AG09319 (cell line): ENCODE data around the gene SLC12A7.

Experiments
- DNase-seq: peaks from one replicate; pipeline ENCODE4 v3.0.0-alpha.2; 2010; ENCODE audit warnings: low read depth; ENCODE audit errors: extremely low read depth
- TF ChIP-seq, protein P1 (sequence below): IDR thresholded peaks from 2 replicates; pipeline ENCODE4 v1.5.1; 2011; ENCODE audit warnings: low read depth, mild to moderate bottlenecking, inconsistent platforms, low read length, moderate library complexity

The SLC12A7 gene

GRCh38 chr5:1012900-1013237 lies 99.0 kb downstream of the SLC12A7 start:
- TF ChIP-seq, protein P1, sequence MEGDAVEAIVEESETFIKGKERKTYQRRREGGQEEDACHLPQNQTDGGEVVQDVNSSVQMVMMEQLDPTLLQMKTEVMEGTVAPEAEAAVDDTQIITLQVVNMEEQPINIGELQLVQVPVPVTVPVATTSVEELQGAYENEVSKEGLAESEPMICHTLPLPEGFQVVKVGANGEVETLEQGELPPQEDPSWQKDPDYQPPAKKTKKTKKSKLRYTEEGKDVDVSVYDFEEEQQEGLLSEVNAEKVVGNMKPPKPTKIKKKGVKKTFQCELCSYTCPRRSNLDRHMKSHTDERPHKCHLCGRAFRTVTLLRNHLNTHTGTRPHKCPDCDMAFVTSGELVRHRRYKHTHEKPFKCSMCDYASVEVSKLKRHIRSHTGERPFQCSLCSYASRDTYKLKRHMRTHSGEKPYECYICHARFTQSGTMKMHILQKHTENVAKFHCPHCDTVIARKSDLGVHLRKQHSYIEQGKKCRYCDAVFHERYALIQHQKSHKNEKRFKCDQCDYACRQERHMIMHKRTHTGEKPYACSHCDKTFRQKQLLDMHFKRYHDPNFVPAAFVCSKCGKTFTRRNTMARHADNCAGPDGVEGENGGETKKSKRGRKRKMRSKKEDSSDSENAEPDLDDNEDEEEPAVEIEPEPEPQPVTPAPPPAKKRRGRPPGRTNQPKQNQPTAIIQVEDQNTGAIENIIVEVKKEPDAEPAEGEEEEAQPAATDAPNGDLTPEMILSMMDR = no peak
- no peak for DNase-seq

GRCh38 chr5:1012313-1012841 lies 99.5 kb downstream of the SLC12A7 start:
- TF ChIP-seq, protein P1 = no peak
- no peak for DNase-seq

DNA sequence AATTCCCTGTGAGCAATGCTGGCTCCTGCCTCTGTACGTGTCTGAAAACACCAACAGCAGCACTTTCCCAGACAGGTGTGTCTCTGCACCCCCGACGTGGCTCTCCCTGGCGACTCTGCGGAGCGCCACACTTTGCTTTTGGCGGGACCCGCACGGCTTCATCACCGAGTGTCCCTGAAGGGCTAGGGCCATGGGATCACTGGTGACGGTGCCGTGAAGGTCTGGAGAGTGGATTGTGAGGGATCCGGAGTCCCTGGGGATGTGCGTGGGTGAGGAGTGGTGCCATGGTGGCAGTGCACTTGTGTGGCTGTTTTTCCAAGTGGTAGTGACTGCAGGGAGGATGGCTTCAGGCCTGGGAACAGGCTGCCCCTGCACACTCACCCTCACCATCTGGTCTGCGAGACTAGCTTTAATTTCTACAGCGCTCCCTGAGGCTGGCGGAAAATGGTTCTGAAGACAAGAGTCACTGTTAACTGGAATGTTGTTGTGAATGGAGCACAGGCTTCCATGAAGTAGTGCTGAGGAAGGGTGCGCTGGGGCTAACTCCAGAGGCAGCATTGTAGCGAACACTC lies 100.0 kb downstream of the SLC12A7 start:
- DNase-seq = no peak
- TF ChIP-seq, protein P1 = no peak

DNA sequence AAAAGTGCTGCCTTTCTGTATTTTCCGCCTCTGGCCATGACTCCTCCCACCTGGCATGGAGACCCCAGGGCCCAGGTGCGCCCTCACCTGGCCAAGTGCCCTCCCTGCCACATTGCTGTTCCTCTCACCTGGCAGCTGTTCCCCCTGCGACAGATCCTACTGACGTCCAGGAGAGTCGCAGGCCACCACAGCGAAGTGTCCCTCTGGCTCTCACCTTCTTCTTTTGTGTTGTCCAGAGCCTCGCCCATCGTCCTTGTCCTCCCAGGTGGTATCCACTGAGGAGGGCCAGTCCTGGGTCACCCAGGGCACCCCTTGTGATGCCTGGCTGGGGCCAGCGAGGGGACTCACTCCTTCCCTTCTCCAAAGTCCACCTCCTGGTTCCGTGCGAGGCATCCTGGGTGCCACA lies 100.6 kb downstream of the SLC12A7 start:
- DNase-seq = no peak
- TF ChIP-seq, protein P1 = peak; percentile 10

GRCh38 chr5:1010641-1011046 lies 101.2 kb downstream of the SLC12A7 start:
- TF ChIP-seq, protein P1 = no peak
- no peak for DNase-seq

DNA sequence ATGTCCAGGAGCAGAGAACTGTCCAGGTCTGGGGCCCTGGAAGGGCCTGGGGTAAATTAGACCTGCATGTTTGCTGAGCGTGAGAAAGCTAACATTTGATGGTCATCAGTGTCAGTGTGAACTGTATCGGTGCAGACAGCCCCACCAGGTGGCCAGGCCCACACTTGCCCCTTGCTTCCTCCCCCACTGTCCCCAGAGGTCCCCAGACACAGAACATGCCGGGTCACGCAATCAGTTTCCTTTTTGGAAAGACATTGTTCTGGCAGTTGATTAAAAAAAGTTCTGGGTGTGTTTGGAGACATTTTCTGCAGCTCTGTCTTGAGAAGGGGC lies 101.7 kb downstream of the SLC12A7 start:
- TF ChIP-seq, protein P1 = peak; percentile 7
- DNase-seq = no peak

DNA sequence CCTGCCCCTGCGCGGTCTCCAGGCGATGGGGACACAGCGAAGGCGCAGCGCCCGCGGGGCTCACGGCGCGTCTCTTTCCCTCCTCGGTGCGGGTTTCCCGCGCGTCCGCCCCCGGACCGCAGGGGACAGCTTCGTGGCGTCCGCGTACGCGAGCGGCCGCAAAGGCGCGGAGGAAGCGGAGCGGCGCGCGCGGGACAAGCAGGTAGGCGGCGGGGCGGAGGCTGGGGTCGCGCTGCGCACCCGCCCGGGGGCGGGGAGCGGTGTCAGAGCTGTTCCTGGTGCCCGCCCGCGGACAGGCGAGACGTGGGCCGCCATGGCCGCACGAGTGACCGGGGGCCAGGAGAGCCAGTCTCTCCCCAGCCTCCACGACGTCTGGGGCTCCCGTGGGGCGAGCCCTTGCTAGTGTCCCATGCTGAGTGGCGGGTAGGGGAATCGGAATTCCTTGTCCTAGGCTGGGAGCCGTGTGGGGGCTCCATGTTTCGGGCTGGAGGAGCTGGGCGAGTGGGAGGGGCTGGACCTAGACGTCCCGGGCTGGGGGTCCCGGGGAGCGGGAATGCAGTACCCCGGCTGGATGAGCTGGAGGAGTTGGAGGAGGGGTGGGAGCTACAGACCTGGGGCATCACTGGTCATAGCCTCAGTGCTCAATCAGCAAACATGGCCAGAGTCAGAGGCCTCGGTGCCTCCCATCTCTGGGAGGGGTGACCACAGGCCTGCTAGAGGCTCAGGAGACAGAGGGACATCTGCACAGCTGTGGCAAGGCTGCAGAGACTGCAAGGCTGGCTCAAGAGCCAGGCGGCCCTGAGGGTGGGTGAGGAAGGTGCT lies 102.3 kb downstream of the SLC12A7 start:
- TF ChIP-seq, protein P1 = no peak
- DNase-seq = no peak
